K562 (cell line): Measurements from ENCODE around the gene NAT10. TPM values are rescaled to one million over a fixed set of nuclear protein-coding genes. Genes with fewer than 3 reads are reported as not detected.

Experiments used
- HMG20B ChIP-seq: fragments of 250-450 bp; sonication (Bioruptor Pico); IDR thresholded peaks from 2 replicates; pipeline ENCODE4 v1.5.0; 2021; ENCODE audit warnings: mild to moderate bottlenecking
- KDM4B ChIP-seq, 2 experiments: fragments of 450-650 bp in 1 of 2; sonication (generic) in 1 of 2; IDR thresholded peaks; 2 replicates each; pipeline ENCODE4 v1.6.1; 2016 to 2017; ENCODE audit warnings: borderline replicate concordance in 2 of 2, antibody characterized with exemption in 1 of 2, low read depth in 1 of 2, mild to moderate bottlenecking in 1 of 2
- RBM39 ChIP-seq: fragments of 200-400 bp; formaldehyde crosslinking; optimal IDR thresholded peaks from 2 replicates; pipeline ENCODE3; 2018; ENCODE audit warnings: low read depth, low read length
- RFX7 ChIP-seq: fragments of 250-450 bp; sonication (Bioruptor Pico); IDR thresholded peaks from 2 replicates; pipeline ENCODE4 v1.5.1; 2021; ENCODE audit warnings: mild to moderate bottlenecking
- SREBF1 ChIP-seq: fragments of 150-350 bp; IDR thresholded peaks from 2 replicates; pipeline ENCODE4 v1.6.1; 2014; ENCODE audit warnings: antibody characterized with exemption, low read depth, low read length, borderline replicate concordance
- TEAD4 ChIP-seq, 2 experiments: sonication (generic) in 1 of 2; formaldehyde crosslinking in 1 of 2; IDR thresholded peaks; 2 replicates each; pipeline versions ENCODE4 v1.6.1 to v1.8.0; 2012 to 2022; ENCODE audit warnings: borderline replicate concordance in 1 of 2, inconsistent platforms in 1 of 2, low read length in 1 of 2, mild to moderate bottlenecking in 1 of 2, missing genetic modification reagents in 1 of 2
- ZNF311 ChIP-seq: fragments of 250-450 bp; sonication (Bioruptor Pico); IDR thresholded peaks from 2 replicates; pipeline ENCODE4 v1.4.0; 2020; ENCODE audit warnings: mild to moderate bottlenecking, moderate library complexity
- ZNF445 ChIP-seq: fragments of 250-450 bp; sonication (Bioruptor Pico); IDR thresholded peaks from 2 replicates; pipeline ENCODE4 v1.4.0; 2020; ENCODE audit warnings: low read depth, mild to moderate bottlenecking, moderate library complexity
- polyA plus RNA-seq, 8 experiments: library from polyadenylated mRNA; depleted of rRNA in 4 of 8; stranded (reverse) in 5 of 8; unstranded in 3 of 8; fragments of >200 nt; fragmentation: Nextera tagmentation in 2 of 8; fragmentation: Illumina TruSeq in 1 of 8; extraction: Ambion mirVana in 2 of 8; extraction: Trizol in 1 of 8; gene quantifications; 2 replicates each; pipeline versions ENCODE4 v1.2.1 to v1.2.3, GENCODE V29; 2011 to 2014; ENCODE audit warnings: inconsistent platforms in 1 of 8, missing spikeins in 1 of 8
- total RNA-seq, 7 experiments: library from RNA; depleted of rRNA in 6 of 7; stranded (reverse); fragments of >200 nt in 6 of 7; fragmentation: Illumina TruSeq in 2 of 7; extraction: Trizol in 2 of 7; gene quantifications; 2 replicates each; pipeline versions ENCODE4 v1.2.1 to v1.2.3, GENCODE V29; 2011 to 2021; ENCODE audit warnings: low replicate concordance in 1 of 7
- TF ChIP-seq, protein P1 (sequence below): fragments of 250-450 bp; sonication (Bioruptor Pico); IDR thresholded peaks from 2 replicates; pipeline ENCODE4 v1.4.0; 2020; ENCODE audit warnings: mild to moderate bottlenecking, moderate library complexity
- TF ChIP-seq, protein P2 (sequence below): sonication (generic); formaldehyde crosslinking; IDR thresholded peaks from 2 replicates; pipeline ENCODE4 v1.8.0; 2023; ENCODE audit warnings: missing genetic modification reagents, mild to moderate bottlenecking, borderline replicate concordance
- TF ChIP-seq, protein P3 (sequence below): fragments of 250-450 bp; sonication (Bioruptor Pico); IDR thresholded peaks from 2 replicates; pipeline ENCODE4 v1.8.0; 2021; ENCODE audit warnings: moderate library complexity, mild to moderate bottlenecking, inconsistent platforms
- TF ChIP-seq, protein P4 (sequence below): fragments of 450-650 bp; formaldehyde crosslinking; IDR thresholded peaks from 2 replicates; pipeline ENCODE4 v1.4.0; 2020; ENCODE audit warnings: mild to moderate bottlenecking
- TF ChIP-seq, protein P5 (sequence below): IDR thresholded peaks from 2 replicates; pipeline ENCODE4 v1.6.1; 2012; ENCODE audit warnings: low read depth, low read length, improper control_type of control experiment, borderline replicate concordance

Gene NAT10
- total and polyA plus RNA-seq, 9 of the 15 experiments (the other 6 are each of a cell fraction or from before 2014, with no cell fraction given), result 55.4 to 125 (median 86.3) TPM

DNA sequence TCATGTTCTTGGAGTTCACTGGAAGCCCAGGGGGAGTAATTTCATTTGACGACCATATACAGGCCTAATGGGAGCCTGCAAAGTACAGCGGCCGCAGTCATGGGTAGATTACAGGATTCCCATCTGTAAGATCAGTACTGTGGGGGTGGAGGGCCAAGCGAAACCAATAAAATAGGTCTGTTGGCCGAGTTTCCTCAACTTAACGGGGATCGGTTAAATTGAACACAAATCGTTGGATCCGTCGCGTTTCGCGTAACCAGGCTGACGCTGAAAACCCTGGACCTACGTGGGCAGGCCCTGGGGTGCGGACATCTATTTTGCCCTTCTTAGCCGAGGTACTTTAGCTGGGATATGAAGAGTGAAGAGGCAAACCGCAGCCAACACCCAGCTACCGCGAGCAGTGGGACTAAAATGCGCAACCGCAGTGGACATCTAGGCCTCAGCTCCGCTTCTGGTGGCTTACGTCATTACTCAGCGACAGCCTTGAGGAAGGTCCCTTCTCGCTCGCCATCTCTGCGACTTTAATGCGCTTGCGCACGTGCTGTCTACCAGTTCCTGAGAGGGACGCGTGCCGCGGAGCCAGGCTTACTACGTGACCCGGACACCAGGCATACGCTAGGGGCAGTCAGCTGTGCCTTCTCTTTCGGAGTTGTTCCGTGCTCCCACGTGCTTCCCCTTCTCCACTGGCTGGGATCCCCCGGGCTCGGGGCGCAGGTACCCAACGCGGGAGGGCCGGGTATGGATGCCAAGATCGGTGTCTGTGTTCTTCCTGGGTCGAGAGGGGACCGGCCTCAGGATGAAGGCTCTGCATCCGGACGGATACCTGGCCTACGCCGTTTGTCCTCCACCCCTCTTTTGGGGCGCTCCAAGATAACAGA is at the start of gene NAT10 (continued):
- TF ChIP-seq, protein P1, sequence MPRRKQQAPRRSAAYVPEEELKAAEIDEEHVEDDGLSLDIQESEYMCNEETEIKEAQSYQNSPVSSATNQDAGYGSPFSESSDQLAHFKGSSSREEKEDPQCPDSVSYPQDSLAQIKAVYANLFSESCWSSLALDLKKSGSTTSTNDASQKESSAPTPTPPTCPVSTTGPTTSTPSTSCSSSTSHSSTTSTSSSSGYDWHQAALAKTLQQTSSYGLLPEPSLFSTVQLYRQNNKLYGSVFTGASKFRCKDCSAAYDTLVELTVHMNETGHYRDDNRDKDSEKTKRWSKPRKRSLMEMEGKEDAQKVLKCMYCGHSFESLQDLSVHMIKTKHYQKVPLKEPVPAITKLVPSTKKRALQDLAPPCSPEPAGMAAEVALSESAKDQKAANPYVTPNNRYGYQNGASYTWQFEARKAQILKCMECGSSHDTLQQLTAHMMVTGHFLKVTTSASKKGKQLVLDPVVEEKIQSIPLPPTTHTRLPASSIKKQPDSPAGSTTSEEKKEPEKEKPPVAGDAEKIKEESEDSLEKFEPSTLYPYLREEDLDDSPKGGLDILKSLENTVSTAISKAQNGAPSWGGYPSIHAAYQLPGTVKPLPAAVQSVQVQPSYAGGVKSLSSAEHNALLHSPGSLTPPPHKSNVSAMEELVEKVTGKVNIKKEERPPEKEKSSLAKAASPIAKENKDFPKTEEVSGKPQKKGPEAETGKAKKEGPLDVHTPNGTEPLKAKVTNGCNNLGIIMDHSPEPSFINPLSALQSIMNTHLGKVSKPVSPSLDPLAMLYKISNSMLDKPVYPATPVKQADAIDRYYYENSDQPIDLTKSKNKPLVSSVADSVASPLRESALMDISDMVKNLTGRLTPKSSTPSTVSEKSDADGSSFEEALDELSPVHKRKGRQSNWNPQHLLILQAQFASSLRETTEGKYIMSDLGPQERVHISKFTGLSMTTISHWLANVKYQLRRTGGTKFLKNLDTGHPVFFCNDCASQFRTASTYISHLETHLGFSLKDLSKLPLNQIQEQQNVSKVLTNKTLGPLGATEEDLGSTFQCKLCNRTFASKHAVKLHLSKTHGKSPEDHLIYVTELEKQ (CRISPR knock-in tag), result no peak
- TF ChIP-seq SREBF1 (no peak), TEAD4 (IDR thresholded peaks at IDR 0.05; ENCODE audit: low read length) (peak; percentile 41), TEAD4 (CRISPR knock-in tag; IDR thresholded peaks at IDR 0.05; ENCODE audit: borderline replicate concordance) (no peak), ZNF311 (CRISPR knock-in tag) (no peak), ZNF445 (CRISPR knock-in tag) (peak; percentile 47; the same call in 1 of the 2 replicates), HMG20B (no peak), RFX7 (CRISPR knock-in tag) (no peak), KDM4B (IDR thresholded peaks at IDR 0.05; ENCODE audit: borderline replicate concordance in 2 of 2, low read depth in 1 of 2) (no peak), RBM39 (peak; percentile 52)
- TF ChIP-seq, protein P2, sequence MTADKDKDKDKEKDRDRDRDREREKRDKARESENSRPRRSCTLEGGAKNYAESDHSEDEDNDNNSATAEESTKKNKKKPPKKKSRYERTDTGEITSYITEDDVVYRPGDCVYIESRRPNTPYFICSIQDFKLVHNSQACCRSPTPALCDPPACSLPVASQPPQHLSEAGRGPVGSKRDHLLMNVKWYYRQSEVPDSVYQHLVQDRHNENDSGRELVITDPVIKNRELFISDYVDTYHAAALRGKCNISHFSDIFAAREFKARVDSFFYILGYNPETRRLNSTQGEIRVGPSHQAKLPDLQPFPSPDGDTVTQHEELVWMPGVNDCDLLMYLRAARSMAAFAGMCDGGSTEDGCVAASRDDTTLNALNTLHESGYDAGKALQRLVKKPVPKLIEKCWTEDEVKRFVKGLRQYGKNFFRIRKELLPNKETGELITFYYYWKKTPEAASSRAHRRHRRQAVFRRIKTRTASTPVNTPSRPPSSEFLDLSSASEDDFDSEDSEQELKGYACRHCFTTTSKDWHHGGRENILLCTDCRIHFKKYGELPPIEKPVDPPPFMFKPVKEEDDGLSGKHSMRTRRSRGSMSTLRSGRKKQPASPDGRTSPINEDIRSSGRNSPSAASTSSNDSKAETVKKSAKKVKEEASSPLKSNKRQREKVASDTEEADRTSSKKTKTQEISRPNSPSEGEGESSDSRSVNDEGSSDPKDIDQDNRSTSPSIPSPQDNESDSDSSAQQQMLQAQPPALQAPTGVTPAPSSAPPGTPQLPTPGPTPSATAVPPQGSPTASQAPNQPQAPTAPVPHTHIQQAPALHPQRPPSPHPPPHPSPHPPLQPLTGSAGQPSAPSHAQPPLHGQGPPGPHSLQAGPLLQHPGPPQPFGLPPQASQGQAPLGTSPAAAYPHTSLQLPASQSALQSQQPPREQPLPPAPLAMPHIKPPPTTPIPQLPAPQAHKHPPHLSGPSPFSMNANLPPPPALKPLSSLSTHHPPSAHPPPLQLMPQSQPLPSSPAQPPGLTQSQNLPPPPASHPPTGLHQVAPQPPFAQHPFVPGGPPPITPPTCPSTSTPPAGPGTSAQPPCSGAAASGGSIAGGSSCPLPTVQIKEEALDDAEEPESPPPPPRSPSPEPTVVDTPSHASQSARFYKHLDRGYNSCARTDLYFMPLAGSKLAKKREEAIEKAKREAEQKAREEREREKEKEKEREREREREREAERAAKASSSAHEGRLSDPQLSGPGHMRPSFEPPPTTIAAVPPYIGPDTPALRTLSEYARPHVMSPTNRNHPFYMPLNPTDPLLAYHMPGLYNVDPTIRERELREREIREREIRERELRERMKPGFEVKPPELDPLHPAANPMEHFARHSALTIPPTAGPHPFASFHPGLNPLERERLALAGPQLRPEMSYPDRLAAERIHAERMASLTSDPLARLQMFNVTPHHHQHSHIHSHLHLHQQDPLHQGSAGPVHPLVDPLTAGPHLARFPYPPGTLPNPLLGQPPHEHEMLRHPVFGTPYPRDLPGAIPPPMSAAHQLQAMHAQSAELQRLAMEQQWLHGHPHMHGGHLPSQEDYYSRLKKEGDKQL (CRISPR knock-in tag), result no peak
- TF ChIP-seq, protein P3, sequence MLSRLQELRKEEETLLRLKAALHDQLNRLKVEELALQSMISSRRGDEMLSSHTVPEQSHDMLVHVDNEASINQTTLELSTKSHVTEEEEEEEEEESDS, result no peak
- TF ChIP-seq, protein P4, sequence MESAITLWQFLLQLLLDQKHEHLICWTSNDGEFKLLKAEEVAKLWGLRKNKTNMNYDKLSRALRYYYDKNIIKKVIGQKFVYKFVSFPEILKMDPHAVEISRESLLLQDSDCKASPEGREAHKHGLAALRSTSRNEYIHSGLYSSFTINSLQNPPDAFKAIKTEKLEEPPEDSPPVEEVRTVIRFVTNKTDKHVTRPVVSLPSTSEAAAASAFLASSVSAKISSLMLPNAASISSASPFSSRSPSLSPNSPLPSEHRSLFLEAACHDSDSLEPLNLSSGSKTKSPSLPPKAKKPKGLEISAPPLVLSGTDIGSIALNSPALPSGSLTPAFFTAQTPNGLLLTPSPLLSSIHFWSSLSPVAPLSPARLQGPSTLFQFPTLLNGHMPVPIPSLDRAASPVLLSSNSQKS (CRISPR knock-in tag), result 0 out of 2 replicates have a peak, but pooled peaks have one; percentile 76
- TF ChIP-seq, protein P5, sequence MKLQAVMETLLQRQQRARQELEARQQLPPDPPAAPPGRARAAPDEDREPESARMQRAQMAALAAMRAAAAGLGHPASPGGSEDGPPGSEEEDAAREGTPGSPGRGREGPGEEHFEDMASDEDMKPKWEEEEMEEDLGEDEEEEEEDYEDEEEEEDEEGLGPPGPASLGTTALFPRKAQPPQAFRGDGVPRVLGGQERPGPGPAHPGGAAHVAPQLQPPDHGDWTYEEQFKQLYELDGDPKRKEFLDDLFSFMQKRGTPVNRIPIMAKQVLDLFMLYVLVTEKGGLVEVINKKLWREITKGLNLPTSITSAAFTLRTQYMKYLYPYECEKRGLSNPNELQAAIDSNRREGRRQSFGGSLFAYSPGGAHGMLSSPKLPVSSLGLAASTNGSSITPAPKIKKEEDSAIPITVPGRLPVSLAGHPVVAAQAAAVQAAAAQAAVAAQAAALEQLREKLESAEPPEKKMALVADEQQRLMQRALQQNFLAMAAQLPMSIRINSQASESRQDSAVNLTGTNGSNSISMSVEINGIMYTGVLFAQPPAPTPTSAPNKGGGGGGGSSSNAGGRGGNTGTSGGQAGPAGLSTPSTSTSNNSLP, result no peak
